Activated naive CD8-positive, alpha-beta T cell treated with anti-CD3 and anti-CD28 coated beads for 36 hours (primary cell): ENCODE measurements around the gene BTNL8. TPM values are rescaled to one million over a fixed set of nuclear protein-coding genes. Genes with fewer than 3 reads are reported as not detected.

Source experiments
- DNase-seq: peaks from one replicate; pipeline ENCODE4 v3.0.0; 2021
- H3K27ac Mint-ChIP-seq: one replicate; pipeline ENCODE4 v1.8.0; 2022; ENCODE audit warnings: mild to moderate bottlenecking, moderate library complexity, mixed read lengths
- H3K27me3 Mint-ChIP-seq: one replicate; pipeline ENCODE4 v1.8.0; 2022; ENCODE audit warnings: mild to moderate bottlenecking, mixed read lengths
- H3K36me3 Mint-ChIP-seq: one replicate; pipeline ENCODE4 v1.8.0; 2021; ENCODE audit warnings: mild to moderate bottlenecking, mixed read lengths
- H3K4me1 Mint-ChIP-seq: one replicate; pipeline ENCODE4 v1.8.0; 2021; ENCODE audit warnings: mixed read lengths
- H3K4me3 Mint-ChIP-seq: one replicate; pipeline ENCODE4 v1.8.0; 2022; ENCODE audit warnings: mild to moderate bottlenecking, moderate library complexity, mixed read lengths
- H3K9me3 Mint-ChIP-seq: one replicate; pipeline ENCODE4 v1.8.0; 2022; ENCODE audit warnings: mixed read lengths
- total RNA-seq, 2 experiments: library from RNA; stranded (reverse); gene quantifications; one replicate each; pipeline ENCODE4 v1.2.3, GENCODE V29; 2021

BTNL8 gene
- total RNA-seq, 2 experiments from 2014 or later = 0.12 to 0.20 TPM

DNA sequence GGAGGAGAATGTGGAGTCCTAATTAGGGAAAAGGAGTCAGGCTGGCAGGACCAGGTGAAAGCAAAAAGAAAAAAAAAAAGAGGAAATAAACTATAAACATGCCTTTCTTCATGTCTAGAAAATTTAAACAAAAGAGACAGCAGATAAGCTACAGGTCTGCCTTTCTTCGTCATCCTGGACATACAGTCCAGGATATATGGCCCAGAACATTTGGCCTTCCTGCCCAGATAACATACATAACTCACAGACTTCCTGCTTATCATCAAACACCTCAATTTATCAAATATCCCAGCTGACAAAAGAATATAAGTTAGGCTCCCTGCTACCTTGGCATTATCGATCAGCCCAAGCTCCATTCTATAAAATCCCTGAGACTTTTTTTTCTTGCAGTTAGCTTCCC is 11.2 kb downstream of the BTNL8 start:
- Mint-ChIP-seq H3K9me3 (no peaks in the 10 kb centered on the region), H3K4me3 (no peak overlapping the region), H3K4me1 (peaks cover 6% of the 10 kb centered on the region), H3K27ac (no peak overlapping the region), H3K36me3 (no peaks in the 10 kb centered on the region), H3K27me3 (peaks cover 31% of the 10 kb centered on the region)
- DNase-seq = no peak

DNA sequence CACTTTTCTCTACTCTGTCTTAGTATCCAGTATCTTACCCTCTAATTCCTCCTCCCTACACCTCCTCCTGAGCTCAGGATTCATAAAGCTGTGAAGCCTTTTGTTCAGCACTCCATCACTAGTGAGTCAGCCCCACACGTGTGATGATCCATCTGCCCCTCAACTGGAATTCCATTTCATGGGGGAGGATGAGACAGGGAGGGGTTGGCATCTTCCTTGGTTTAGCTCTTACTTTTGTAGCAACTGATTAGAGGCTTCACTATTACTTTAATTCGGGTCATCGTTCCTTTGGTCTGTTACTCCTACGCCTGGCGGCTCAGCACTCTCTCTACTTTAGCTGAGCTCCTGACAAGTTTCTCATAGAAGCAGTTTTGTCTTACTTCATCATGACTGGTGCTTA is 11.8 kb downstream of the BTNL8 start:
- H3K27ac Mint-ChIP-seq = no peak overlapping the region
- H3K9me3 Mint-ChIP-seq = no peaks in the 10 kb centered on the region
- peaks cover 29% of the 10 kb centered on the region for H3K27me3 Mint-ChIP-seq
- H3K4me3 Mint-ChIP-seq = no peak overlapping the region
- no peak for DNase-seq
- no peaks in the 10 kb centered on the region for H3K36me3 Mint-ChIP-seq
- H3K4me1 Mint-ChIP-seq = peaks cover 6% of the 10 kb centered on the region

DNA sequence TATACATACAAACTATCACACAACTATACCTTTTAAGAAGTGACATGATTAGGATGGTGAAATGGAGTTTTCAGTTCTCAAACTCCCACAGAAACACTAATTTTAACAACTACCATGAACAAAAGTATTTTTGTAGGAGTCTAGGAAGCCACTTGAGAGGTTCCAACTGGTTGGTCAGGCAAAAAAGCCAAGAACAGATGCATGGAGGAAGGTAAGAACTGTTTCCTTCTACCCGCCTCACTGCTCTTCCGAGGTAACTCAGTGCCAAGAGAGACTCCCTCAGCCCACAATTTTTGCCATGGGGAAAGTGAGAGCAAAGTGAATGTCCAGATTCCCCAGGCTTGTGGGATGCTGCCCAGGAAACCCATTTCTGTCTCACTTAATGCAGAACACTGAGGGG is 15.7 kb downstream of the BTNL8 start:
- H3K4me3 Mint-ChIP-seq = no peak overlapping the region
- no peaks in the 10 kb centered on the region for H3K36me3 Mint-ChIP-seq
- DNase-seq = no peak
- H3K27ac Mint-ChIP-seq = no peak overlapping the region
- peaks cover 19% of the 10 kb centered on the region for H3K27me3 Mint-ChIP-seq
- H3K4me1 Mint-ChIP-seq = peaks cover 2% of the 10 kb centered on the region
- H3K9me3 Mint-ChIP-seq = no peaks in the 10 kb centered on the region

DNA sequence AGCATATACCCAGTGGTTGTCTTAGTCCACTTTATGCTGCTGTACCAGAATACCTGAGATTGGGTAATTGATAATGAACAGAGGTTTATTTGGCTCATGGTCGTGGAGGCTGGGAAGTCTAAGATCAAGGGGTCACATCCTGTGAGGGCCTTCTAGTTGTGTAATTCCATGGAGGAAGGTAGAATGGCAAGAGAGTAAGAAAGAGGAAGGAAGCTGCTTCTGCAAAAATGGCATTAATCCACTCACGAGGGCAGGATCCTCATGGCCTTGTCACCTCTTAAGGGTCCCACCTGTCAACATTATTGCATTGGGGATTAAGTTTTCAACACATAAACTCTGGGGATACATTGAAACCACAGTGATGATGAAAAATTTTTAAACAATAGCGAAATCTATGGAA is 17.0 kb downstream of the BTNL8 start:
- peaks cover 14% of the 10 kb centered on the region for H3K27me3 Mint-ChIP-seq
- no peak overlapping the region for H3K27ac Mint-ChIP-seq
- DNase-seq = no peak
- no peaks in the 10 kb centered on the region for H3K36me3 Mint-ChIP-seq
- no peak overlapping the region for H3K4me3 Mint-ChIP-seq
- H3K4me1 Mint-ChIP-seq = peaks cover 2% of the 10 kb centered on the region
- H3K9me3 Mint-ChIP-seq = no peaks in the 10 kb centered on the region

DNA sequence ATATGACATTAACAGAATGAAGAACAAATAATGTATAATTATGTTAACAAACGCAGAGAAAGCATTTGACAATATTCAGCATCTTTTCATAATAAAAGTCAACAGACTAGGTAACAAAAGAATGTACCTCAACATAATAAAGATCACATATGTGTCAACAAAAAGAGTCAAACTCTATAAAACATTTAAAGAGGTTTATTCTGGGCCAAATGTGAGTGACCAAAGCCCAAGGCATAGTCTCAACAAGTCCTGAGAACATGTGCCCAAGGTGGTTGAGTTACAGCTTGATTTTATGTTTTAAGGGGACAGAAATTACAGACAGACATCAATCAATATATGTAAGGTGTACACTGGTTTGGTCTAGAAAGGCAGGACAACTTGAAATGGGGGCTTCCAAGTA is 19.4 kb downstream of the BTNL8 start:
- Mint-ChIP-seq H3K27me3 (peaks cover 11% of the 10 kb centered on the region), H3K27ac (no peak overlapping the region), H3K4me1 (no peaks in the 10 kb centered on the region), H3K4me3 (no peak overlapping the region), H3K36me3 (no peaks in the 10 kb centered on the region), H3K9me3 (peaks cover 13% of the 10 kb centered on the region)
- no peak for DNase-seq

DNA sequence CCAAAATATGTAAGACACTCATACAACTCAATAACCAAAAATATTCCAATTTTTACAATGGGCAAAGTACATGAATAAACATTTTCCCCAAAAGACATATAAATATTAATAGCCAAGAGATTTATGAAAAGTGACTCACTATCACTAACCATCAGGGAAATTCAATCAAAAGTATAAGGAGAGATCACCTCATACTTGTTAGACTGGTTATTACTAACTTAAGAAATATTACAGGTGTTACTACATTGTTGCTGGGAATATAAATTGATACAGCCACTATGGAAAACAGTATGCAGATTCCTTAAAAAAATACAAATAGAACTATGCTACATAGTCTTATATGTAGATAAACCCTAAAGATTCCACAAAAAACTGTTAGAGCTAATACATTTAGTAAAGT is 21.8 kb downstream of the BTNL8 start:
- no peaks in the 10 kb centered on the region for H3K4me1 Mint-ChIP-seq
- peaks cover 16% of the 10 kb centered on the region for H3K27me3 Mint-ChIP-seq
- H3K36me3 Mint-ChIP-seq = no peaks in the 10 kb centered on the region
- peaks cover 25% of the 10 kb centered on the region for H3K9me3 Mint-ChIP-seq
- DNase-seq = no peak
- no peak overlapping the region for H3K4me3 Mint-ChIP-seq
- no peak overlapping the region for H3K27ac Mint-ChIP-seq

DNA sequence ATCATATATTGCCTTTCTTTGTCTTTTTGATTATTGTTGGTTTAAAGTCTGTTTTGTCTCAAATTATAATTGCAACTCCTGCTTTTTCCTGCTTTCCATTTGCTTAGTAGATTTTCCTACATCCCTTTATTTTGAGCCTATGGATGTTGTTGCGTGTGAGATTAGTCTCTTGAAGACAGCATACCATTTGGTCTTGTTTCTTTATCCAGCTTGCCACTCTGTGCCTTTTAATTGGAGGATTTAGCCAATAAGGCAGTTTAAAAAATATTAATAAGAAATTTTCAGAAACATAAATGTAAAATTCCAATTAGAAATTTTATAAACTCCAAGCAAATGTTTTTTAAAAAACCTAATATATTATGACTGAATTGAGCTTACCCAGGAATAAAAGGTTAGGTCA is 24.0 kb downstream of the BTNL8 start:
- no peak overlapping the region for H3K4me3 Mint-ChIP-seq
- no peaks in the 10 kb centered on the region for H3K36me3 Mint-ChIP-seq
- peaks cover 30% of the 10 kb centered on the region for H3K9me3 Mint-ChIP-seq
- H3K27me3 Mint-ChIP-seq = peaks cover 24% of the 10 kb centered on the region
- no peak overlapping the region for H3K27ac Mint-ChIP-seq
- H3K4me1 Mint-ChIP-seq = no peaks in the 10 kb centered on the region
- DNase-seq = no peak

DNA sequence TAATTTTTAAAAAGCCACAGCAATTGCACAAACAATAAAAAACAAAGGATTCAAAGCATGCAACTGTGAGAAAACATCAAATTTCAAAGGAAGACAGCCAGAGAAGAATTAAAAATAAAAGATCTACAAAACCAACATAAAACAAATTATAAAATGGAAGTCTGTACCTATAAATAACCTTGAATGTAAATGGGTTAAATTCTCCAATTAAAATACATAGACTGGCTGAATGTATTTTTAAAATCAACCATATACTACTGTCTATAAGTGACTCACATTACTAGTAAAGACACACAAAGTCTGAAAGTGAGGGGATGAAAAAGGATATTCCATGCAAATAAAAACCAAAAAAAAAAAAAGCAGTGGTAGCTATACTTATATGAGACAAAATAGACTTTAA is 33.7 kb downstream of the BTNL8 start:
- H3K27me3 Mint-ChIP-seq = peaks cover 37% of the 10 kb centered on the region
- no peaks in the 10 kb centered on the region for H3K4me1 Mint-ChIP-seq

DNA sequence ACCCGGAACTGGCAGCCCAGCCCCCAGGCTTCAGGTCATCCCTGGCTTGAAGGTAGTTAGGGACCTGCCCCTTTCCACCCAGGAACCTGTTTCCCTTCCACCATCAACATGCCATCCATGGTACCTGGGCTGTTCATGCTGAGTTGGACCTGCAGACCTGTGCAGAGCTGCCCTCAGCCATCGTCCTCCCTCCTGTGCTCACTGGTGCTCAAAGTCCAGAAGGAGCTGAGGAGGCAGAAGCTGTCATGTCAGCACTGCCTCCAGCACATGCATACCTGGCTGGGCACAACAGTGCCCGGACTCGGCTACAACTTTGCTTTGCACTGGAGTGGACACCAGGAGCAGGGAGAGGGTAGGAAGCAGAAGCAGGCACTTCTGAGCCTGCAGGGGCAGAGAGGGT is 36.2 kb downstream of the BTNL8 start:
- Mint-ChIP-seq H3K9me3 (peaks cover 32% of the 10 kb centered on the region), H3K4me1 (no peaks in the 10 kb centered on the region), H3K4me3 (no peak overlapping the region), H3K27me3 (peaks cover 39% of the 10 kb centered on the region), H3K27ac (no peak overlapping the region), H3K36me3 (peaks cover 5% of the 10 kb centered on the region)
- no peak for DNase-seq

More for the DNA sequence above, 33.7 kb downstream of the BTNL8 start:
- DNase-seq = no peak
- Mint-ChIP-seq H3K27ac (no peak overlapping the region), H3K4me3 (no peak overlapping the region), H3K36me3 (peaks cover 3% of the 10 kb centered on the region), H3K9me3 (peaks cover 20% of the 10 kb centered on the region)

DNA sequence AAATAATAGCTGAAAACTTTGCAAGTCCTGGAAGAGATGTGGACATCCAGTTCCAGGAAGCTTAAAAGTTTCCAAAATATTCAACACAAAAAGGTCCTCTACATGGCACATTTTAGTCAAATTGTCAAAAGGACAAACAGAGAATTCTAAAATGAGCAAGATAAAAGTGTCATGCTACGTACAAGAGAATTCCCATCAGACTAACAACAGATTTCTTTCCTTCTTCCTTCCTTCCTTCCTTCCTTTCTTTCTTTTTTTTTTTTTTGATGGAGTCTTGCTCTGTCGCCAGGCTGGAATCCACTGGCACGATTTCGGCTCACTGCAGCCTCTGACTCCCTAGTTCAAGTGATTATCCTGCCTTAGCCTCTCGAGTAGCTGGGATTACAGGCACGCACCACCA is 39.3 kb downstream of the BTNL8 start:
- Mint-ChIP-seq H3K27ac (no peak overlapping the region), H3K4me3 (no peak overlapping the region), H3K4me1 (no peaks in the 10 kb centered on the region), H3K27me3 (peaks cover 66% of the 10 kb centered on the region), H3K9me3 (peaks cover 30% of the 10 kb centered on the region), H3K36me3 (peaks cover 5% of the 10 kb centered on the region)
- DNase-seq = no peak

DNA sequence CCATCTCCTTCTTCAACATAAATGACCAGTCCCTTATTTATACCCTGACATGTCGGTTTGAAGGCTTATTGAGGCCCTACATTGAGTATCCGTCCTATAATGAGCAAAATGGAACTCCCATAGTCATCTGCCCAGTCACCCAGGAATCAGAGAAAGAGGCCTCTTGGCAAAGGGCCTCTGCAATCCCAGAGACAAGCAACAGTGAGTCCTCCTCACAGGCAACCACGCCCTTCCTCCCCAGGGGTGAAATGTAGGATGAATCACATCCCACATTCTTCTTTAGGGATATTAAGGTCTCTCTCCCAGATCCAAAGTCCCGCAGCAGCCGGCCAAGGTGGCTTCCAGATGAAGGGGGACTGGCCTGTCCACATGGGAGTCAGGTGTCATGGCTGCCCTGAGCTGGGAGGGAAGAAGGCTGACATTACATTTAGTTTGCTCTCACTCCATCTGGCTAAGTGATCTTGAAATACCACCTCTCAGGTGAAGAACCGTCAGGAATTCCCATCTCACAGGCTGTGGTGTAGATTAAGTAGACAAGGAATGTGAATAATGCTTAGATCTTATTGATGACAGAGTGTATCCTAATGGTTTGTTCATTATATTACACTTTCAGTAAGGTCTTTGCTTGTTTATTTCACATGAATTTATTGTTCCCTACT is 51.5 kb downstream of the BTNL8 start:
- peaks cover 4% of the 10 kb centered on the region for H3K4me1 Mint-ChIP-seq
- no peak overlapping the region for H3K27ac Mint-ChIP-seq
- no peaks in the 10 kb centered on the region for H3K9me3 Mint-ChIP-seq
- H3K27me3 Mint-ChIP-seq = peaks cover 3% of the 10 kb centered on the region
- H3K36me3 Mint-ChIP-seq = no peaks in the 10 kb centered on the region
- H3K4me3 Mint-ChIP-seq = no peak overlapping the region
- no peak for DNase-seq

DNA sequence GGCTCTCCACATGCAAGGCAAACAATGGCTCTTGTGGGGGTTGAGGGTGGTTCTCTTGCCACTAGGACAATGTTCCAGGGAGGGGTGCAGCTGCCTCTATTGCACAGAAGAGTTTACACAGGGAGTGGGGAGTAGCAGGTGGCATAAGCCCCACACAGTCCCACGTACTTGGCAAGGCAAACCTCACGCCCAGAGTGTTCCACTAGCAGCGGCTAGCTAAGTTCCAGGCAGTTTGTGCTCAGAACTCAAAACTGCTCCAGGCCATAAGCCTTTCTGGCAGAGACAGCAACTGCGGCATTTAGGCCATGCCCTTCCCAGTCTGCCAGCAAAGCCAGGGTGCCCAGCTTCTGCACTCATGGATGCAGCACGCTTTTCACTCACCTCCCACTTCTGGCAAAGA is 60.7 kb downstream of the BTNL8 start:
- Mint-ChIP-seq H3K27me3 (no peaks in the 10 kb centered on the region), H3K4me1 (peaks cover 19% of the 10 kb centered on the region), H3K36me3 (no peaks in the 10 kb centered on the region), H3K9me3 (peaks cover 2% of the 10 kb centered on the region), H3K4me3 (no peak overlapping the region), H3K27ac (no peak overlapping the region)
- DNase-seq = no peak

DNA sequence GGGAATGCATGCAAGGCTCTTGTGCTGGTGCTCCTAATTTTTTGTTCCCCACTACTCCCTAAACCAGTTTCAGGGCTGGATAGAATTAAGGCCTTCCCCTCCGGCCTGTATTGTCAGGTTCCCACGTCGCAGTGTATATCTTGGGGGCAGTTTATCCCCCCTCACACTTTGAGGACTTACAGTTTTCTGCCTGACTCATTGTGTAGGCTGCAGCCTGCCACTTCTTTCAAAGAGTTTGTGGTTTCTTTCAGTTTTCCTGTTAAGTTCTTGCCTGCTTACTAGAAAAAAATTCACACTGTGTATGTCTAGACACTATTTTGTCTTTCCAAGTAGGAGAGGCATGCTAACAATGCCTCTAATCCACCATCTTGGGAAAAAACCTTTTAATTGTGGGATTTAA is 61.2 kb downstream of the BTNL8 start:
- H3K9me3 Mint-ChIP-seq = peaks cover 2% of the 10 kb centered on the region
- no peaks in the 10 kb centered on the region for H3K36me3 Mint-ChIP-seq
- H3K27me3 Mint-ChIP-seq = no peaks in the 10 kb centered on the region
- H3K27ac Mint-ChIP-seq = no peak overlapping the region
- no peak for DNase-seq
- H3K4me3 Mint-ChIP-seq = no peak overlapping the region
- H3K4me1 Mint-ChIP-seq = peaks cover 17% of the 10 kb centered on the region

DNA sequence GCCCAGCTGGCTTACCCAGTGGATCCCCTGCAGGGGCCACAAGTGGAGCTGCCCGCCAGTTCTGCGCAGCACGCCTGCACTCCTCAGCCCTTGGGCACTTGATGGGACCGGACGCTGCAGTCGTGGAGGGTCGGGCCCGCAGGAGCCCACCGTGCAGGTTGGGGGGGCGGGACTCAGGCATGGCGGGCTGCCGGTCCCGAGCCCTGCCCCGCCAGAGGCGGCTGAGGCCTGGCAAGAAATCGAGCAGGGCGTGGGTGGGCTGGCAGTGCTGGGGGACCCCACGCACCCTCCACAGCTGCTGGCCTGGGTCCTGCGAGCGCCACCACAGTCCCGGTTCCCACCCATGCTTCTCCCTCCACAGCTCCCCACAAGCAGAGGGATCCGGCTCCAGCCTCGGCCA is 70.4 kb downstream of the BTNL8 start:
- no peak overlapping the region for H3K4me3 Mint-ChIP-seq
- no peak overlapping the region for H3K27ac Mint-ChIP-seq
- no peaks in the 10 kb centered on the region for H3K36me3 Mint-ChIP-seq
- H3K27me3 Mint-ChIP-seq = peaks cover 4% of the 10 kb centered on the region
- DNase-seq = no peak
- H3K9me3 Mint-ChIP-seq = no peaks in the 10 kb centered on the region
- no peaks in the 10 kb centered on the region for H3K4me1 Mint-ChIP-seq

DNA sequence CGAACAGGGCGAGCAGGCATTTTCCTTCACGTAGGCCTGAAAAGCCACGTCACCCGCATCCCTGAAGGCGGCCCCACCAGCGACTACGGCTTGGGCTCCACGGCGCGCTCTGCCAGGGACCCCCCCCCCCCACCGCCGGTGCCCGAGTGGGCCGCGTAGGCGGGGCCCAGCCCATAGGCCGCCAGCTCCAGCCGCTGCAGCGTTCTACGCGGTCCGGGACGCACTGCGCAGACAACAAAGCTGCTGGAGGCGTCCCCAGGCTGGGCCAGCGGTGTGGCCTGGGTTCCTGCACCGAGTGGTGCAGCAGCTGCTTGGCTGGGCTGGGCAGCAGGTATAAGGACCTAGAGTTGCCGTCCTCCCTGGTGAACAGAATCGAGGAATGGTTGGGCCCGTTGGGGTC is 71.4 kb downstream of the BTNL8 start:
- peaks cover 5% of the 10 kb centered on the region for H3K4me1 Mint-ChIP-seq

DNA sequence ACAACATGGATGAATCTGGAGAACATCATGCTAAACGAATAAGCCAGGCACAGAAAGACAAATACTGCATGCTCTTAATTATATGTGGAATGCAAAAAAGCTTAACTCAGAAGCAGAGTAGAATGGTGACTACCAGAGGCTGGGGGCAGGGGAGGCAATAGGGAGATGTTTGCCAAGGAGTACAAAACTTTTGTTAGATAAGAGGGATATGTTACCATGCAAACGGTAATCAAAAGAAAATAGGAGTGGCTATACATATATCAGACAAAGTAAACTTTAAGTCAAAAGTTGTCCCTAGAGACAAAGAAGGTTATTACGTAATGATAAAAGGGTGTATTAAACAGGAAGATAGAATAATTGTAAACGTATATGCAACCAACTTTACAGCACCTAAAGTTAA is 71.9 kb downstream of the BTNL8 start:
- no peaks in the 10 kb centered on the region for H3K9me3 Mint-ChIP-seq
- H3K4me3 Mint-ChIP-seq = no peak overlapping the region
- H3K27ac Mint-ChIP-seq = no peak overlapping the region
- peaks cover 9% of the 10 kb centered on the region for H3K4me1 Mint-ChIP-seq
- no peaks in the 10 kb centered on the region for H3K36me3 Mint-ChIP-seq
- H3K27me3 Mint-ChIP-seq = peaks cover 4% of the 10 kb centered on the region
- no peak for DNase-seq

More for the DNA sequence above, 71.4 kb downstream of the BTNL8 start:
- no peak overlapping the region for H3K27ac Mint-ChIP-seq
- H3K4me3 Mint-ChIP-seq = no peak overlapping the region
- H3K36me3 Mint-ChIP-seq = no peaks in the 10 kb centered on the region
- DNase-seq = no peak
- H3K27me3 Mint-ChIP-seq = peaks cover 4% of the 10 kb centered on the region
- no peaks in the 10 kb centered on the region for H3K9me3 Mint-ChIP-seq
